GM18868 (cell line): ENCODE measurements around the gene ERCC6L2.

Source experiments
- ATAC-seq: cut with Tn5 transposase; IDR thresholded peaks from one replicate; pipeline ENCODE4 v1.9.1; 2021; ENCODE audit warnings: mild to moderate bottlenecking, moderate library complexity; ENCODE audit not compliant: unreplicated experiment

Gene ERCC6L2

DNA sequence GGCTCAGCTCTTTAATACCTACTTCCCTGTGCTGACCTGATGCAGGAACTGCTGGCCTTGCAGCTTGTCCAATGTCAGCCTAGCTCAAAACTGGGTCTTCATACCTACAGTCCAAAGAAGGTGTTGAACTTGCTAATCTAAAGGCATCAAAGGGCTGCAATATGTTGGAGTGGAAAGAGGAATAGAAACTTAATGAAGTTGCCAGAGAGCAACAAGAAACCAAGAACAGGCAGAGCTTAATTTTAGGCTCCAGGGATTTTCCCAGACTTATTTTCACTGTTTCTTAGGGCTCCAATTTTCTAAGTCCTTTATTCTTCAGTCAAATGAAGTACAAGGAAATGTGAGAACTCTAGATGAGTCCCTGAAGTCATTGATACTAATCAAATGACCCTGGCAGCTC lies 17.6 kb upstream of the ERCC6L2 start:
- ATAC-seq, result peak; percentile 68

DNA sequence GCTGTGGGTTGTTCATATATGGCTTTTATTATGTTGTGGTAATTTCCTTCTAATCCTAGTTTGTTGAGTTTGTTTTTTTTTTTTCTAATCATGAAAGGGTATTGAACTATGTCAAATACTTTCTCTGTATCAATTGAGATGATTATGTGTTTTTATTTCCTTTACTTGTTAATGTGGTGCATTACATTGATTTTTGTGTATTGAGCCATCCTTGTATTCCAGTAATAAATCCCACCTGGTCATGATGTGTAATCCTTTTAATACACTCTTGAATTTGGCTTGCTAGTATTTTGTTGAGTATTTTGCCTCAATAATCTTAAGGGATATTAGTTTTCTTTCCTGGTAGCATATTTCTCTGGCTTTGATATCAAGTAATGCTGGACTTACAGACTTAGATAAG lies 13.1 kb upstream of the ERCC6L2 start:
- no peak for ATAC-seq

DNA sequence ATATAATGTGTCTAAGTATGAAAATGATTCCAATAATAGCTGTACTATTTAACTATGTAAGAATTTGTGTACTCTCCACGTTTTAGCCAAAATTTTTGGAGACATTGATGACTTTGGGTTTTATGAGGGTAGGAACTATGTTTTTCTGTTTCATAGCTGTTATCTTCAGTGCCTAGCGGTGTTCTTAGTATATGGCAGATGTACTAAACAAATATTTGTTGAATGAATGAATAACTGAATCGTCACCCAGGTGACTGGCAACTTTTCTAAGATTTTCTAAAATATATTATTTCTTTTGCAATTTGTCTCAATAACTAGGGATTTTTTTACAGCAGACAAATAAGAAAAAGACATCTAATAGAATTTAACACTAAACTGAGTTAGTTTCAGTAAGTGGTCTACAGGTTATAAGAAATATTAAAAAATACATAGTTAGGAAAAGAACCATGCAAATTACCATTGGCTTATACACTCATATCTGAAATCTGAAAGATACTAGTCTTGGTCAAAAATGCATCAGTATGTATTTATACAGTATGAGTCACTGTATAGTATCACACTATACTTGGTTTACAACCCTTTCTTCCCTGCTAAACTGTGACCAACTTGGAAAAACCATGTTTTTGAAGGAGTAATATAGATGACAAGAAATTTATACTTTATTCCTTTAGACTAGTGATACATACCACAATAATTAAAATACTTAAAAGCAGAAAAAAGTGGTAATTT lies 10.5 kb upstream of the ERCC6L2 start:
- ATAC-seq, result peak; percentile 66

DNA sequence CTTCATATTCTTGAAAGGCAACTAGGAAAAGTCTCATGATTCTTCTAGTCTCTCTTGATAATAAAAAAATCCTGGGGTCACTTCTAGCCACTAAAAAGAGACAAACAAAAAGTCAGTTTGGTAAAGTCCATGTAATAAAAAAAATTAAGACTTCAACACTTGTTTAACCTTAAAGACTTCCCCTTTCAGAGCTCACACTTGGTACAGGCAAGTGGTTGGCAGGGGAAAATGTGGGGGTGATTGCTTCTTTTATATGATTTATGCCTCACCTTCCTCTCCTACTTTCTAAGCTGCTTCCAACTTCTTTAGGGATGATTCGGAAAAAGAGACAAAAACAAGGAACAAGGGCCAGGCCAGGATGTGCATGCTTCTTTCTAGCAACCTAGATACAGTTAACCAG lies 5.1 kb upstream of the ERCC6L2 start:
- no peak for ATAC-seq

GRCh38 chr9:95870906-95871305 lies 4.6 kb upstream of the ERCC6L2 start:
- no peak for ATAC-seq

DNA sequence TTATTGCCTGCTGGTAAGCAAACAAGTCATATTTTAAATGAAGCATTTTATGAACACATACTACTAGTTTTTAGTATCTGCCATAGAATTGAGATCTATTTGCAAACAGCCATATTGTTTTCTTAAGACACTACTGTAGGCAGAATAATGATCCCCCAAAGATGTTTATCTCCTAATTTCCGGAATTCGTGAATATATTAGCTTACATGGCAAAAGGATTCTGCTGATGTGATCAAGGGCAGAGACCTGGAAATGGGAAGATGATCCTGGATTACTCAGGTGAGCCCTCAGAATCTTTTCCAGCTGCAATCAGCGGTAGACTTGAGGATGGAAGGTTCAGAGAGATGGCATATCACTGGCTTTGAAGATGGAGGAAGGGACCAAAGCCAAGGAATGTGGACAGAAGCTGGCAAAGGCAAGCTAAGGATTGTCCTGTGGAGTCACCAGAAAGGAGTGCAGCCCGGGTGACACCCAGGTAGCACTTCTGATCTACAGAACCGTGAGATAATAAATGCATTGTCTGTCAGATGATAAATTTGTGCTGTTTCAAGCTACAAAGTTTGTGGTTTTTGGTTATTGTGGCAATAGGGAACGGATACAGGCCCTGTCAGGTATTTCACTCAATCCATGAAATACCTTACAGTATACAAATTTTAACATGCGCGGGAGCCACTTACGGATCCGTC lies 1.0 kb upstream of the ERCC6L2 start:
- ATAC-seq, result no peak

- no peak for ATAC-seq
Measured at GRCh38 chr9:95874989-95875304, 544 bp upstream of the ERCC6L2 start.

DNA sequence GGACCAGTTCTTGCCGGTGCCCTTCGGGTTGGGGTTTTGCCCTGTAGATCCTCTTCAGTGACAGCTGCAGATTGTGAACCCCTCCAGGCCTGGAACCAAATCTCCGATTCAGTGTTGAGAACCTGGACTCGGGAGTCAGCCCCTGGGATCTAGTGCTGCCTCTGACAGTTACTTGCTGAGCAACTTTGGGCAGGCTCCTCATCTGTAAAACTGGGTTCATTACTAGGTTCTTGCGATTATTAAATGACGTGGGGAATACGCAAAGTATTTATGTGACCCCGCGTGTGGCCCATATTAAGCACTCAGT lies 600 bp downstream of the ERCC6L2 start:
- ATAC-seq, result no peak

DNA sequence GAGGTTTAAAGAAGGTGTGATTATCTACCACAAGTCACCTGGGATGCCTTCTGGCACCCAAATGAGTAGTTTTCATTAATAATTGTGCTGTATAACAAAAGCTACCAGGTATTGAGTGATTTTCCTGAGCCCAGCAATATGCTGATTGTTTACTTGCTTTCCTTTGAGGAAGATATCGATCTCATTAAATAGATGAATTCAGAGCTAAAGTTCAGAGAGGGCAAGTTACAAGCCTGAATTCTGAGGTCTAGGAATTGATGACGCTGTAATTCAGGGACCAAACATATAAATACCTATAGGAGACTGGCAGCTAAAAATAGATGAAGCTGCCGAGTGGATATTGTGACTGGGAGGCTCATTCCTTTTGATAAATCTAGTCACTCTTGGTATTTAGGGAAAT lies 1.1 kb downstream of the ERCC6L2 start:
- no peak for ATAC-seq

- ATAC-seq, result no peak
Measured at GRCh38 chr9:95877984-95878383, 2.5 kb downstream of the ERCC6L2 start.

- ATAC-seq, result no peak
Measured at GRCh38 chr9:95879591-95879990, 4.1 kb downstream of the ERCC6L2 start.

- ATAC-seq, result no peak
Measured at GRCh38 chr9:95880021-95880690, 4.7 kb downstream of the ERCC6L2 start.

DNA sequence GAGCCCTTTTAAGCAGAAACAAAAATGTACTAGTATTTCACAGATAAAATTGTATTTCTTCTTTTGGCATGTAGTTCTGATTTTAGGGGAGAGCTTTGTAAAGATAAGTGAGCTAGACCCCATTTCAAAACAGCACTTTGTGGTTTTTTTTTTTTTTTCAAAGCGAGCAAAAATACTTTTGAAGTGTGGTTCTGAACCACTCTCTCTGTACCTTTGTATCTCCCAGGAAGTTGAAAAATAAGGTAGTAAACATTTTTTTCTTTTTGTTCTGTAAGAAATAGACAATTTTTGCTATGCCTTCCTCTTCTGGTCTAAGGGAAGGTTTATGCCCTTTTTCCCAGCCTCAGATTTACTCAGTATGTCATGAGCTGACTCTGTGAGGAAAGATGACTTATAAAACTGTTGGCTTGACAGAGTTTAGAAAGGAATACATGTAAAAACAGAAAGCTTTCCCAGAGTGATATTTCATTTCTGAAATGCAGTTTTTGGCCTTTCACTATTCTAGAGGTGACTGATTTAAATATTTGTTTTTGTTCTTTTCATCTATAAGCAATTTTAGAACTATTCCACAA lies 12.5 kb downstream of the ERCC6L2 start:
- no peak for ATAC-seq

GRCh38 chr9:95890594-95890993 lies 15.1 kb downstream of the ERCC6L2 start:
- ATAC-seq, result no peak

- ATAC-seq, result no peak
Measured at GRCh38 chr9:95891067-95891671, 15.7 kb downstream of the ERCC6L2 start.

- no peak for ATAC-seq
Measured at GRCh38 chr9:95892690-95893089, 17.2 kb downstream of the ERCC6L2 start.

DNA sequence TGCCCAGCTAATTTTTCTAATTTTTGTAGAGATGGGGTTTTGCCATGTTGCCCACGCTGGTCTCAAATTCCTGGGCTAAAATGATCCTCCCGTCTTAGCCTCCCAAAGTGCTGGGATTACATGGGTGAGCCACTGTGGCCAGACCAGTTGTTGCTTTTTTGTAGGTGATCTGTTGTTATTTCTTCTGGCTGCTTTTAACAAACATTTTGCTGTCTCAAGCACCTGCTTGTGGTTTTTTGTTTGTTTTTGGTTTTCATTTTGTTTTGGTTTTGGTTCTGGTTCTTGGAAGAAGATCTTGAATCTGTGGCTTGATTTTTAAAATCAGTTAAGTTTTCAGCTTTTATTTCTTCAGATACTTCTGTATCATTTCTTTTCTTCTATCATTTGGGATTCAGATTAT lies 21.1 kb downstream of the ERCC6L2 start:
- ATAC-seq, result no peak

DNA sequence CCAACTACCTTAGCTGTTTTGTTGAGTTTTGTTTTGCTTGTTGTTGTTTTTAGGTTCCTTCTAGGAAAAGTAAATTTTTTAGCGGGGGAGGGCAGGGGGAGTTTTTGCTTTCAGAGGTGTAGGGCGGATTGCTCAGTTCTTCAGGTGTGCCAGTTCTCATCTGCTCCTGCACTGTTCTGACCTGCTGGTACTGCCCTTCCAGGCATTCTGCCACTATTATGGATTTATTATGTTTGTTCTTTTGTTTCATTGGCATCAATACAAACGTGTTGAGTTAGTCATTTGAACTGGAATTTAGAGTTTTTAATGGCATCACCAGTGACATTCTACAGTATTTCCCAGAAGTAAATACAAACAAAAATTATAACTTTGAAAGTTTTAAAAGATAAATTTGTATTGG lies 26.0 kb downstream of the ERCC6L2 start:
- no peak for ATAC-seq

DNA sequence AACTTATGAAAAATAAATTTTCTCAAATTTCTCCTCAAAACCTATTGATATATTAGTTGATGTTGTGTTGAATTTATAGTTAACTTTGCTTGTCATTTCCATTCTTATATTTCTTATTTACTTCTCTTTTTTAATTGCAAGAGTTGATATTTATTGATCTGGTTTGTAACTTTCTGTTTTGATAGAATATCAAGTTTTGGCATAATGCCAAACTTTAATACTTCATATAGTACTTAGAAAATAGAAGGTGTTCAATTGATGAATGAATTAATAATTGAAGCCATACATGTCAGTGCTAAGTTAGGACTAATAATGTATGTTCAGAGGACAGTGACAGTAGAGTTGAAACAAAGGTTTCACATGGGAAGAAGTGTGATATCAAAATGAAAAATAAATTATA lies 27.9 kb downstream of the ERCC6L2 start:
- no peak for ATAC-seq

GRCh38 chr9:95907794-95908193 lies 32.3 kb downstream of the ERCC6L2 start:
- ATAC-seq, result no peak

DNA sequence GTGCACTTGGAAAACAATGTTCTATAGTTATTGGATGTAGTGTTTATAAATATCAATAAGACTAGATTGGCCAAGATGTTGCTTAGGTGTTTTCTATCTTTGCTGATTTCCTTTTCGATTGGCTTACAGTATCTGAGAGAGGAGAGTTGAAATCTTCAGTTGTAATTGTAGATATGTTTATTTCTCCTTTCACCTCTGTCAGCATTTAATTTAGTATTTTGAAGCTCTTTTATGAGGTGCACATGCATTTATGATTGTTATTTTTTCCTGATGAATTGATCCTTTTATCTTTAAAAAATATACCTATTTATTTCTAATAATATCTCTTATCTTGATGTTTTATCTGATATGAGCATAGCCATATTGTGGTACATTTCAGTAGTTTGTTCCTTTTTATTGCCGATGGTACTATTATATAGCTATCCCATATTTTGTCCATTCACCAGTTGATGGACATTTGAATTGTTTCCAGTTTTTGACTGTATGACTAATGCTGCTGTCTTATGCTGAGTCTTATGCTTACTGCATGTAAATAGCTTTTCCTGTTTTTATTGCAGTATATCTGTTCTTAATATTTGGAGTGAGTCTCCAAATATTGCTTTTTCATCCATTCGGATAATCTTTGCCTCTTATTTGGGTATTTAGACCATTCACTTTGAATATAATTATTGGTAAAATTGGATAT lies 34.7 kb downstream of the ERCC6L2 start:
- ATAC-seq, result no peak
